ENCODE results near the gene DDX50. TPM values are rescaled to one million over a fixed set of nuclear protein-coding genes. Genes with fewer than 3 reads are reported as not detected.
A peak's percentile ranks its signal among the peaks of the same experiment; 100 is the strongest.

Gene DDX50
- total RNA-seq, 1 experiment from 2014 or later: 33.8 TPM

- Histone ChIP-seq H3K27ac (no peak overlapping the region), H2AFZ (no peak overlapping the region), H3K4me2 (no peak overlapping the region), H3K4me1 (replicated peaks; ENCODE audit: insufficient read depth) (no peaks in the 10 kb centered on the region), H3F3A (ENCODE audit: insufficient read depth, low read depth) (peaks cover 88% of the 10 kb centered on the region), H3K79me2 (ENCODE audit: low read depth) (no peaks in the 10 kb centered on the region), H3K4me3 (no peak overlapping the region), H3K9me2 (ENCODE audit: insufficient read depth) (no peaks in the 10 kb centered on the region), H4K20me1 (ENCODE audit: insufficient read depth) (peaks cover 66% of the 10 kb centered on the region), H3K27me3 (ENCODE audit: insufficient read depth, low read depth) (no peaks in the 10 kb centered on the region), H3K9me3 (ENCODE audit: insufficient read depth, low read depth) (no peaks in the 10 kb centered on the region), H3K36me3 (ENCODE audit: low read depth) (peaks cover 66% of the 10 kb centered on the region)
- intact Hi-C loops (cut with micrococcal nuclease; ENCODE audit: unreplicated experiment): no loop called here
- ChIA-PET CTCF (interaction anchor here (0.5 kb wide), 1 partner anchor 593 kb away, joined by 16 read pairs; no protein-coding TSS in a partner anchor), POLR2A (ENCODE audit: unreplicated experiment) (no interaction called here)
- no peak for DNase-seq
- TF ChIP-seq EZH2 (IDR thresholded peaks at IDR 0.05; ENCODE audit: low read depth): no peak
- peak; percentile 42; the same call in 1 of the 2 replicates for TF ChIP-seq CTCF (conservative IDR thresholded peaks at IDR 0.05)
- BruUV-seq (replicated peaks): no TSS peak
These were observed 80.0 kb downstream of the DDX50 start for GRCh38 chr10:68981074-68981473.

GRCh38 chr10:68982389-68982788, 81.3 kb downstream of the DDX50 start:
- Histone ChIP-seq H3K27ac (no peak overlapping the region), H2AFZ (no peak overlapping the region), H3F3A (ENCODE audit: insufficient read depth, low read depth) (peaks cover 94% of the 10 kb centered on the region), H3K9me2 (ENCODE audit: insufficient read depth) (no peaks in the 10 kb centered on the region), H3K4me2 (no peak overlapping the region), H3K4me3 (no peak overlapping the region), H3K4me1 (replicated peaks; ENCODE audit: insufficient read depth) (no peaks in the 10 kb centered on the region), H3K36me3 (ENCODE audit: low read depth) (peaks cover 56% of the 10 kb centered on the region), H3K27me3 (ENCODE audit: insufficient read depth, low read depth) (no peaks in the 10 kb centered on the region), H3K9me3 (ENCODE audit: insufficient read depth, low read depth) (no peaks in the 10 kb centered on the region), H3K79me2 (ENCODE audit: low read depth) (no peaks in the 10 kb centered on the region), H4K20me1 (ENCODE audit: insufficient read depth) (peaks cover 61% of the 10 kb centered on the region)
- CTCF ChIA-PET: no interaction called here
- DNase-seq: no peak
- intact Hi-C loops (cut with micrococcal nuclease; ENCODE audit: unreplicated experiment): no loop called here
- BruUV-seq (replicated peaks): no TSS peak
- POLR2A ChIA-PET (ENCODE audit: unreplicated experiment): no interaction called here
- TF ChIP-seq CTCF (conservative IDR thresholded peaks at IDR 0.05): no peak

DNA sequence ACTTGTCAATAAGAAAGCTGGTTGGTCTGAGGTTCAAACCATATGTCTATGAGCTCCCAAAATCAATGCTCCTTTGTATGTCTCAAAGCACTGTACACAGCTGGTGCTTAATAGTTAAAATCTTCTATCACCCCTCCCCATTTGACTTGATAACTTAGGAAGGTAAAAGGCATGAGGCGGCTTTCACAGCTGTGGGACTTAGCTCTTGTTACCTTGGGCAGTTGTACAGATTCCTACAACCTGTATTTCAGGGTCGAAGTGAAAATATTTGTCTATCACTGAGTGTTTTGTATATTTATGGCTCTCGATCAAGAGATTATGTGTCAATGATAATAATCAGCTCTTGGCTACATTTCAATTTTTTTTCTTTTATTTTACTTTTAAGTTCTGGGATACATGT, 86.5 kb downstream of the DDX50 start:
- ChIA-PET POLR2A (ENCODE audit: unreplicated experiment) (interaction anchor here (0.5 kb wide), 1 partner anchor 361 kb away, joined by 7 read pairs; no protein-coding TSS in a partner anchor), CTCF (interaction anchor here (0.6 kb wide), 1 partner anchor 168 kb away, joined by 4 read pairs; no protein-coding TSS in a partner anchor)
- intact Hi-C loops (cut with micrococcal nuclease; ENCODE audit: unreplicated experiment): loop anchor here (1.0 to 5.0 kb wide), 3 partner anchors 137 to 420 kb away; partner anchors contain the start of gene VPS26A
- H4K20me1 ChIP-seq (ENCODE audit: insufficient read depth): peaks cover 24% of the 10 kb centered on the region
- peaks cover 19% of the 10 kb centered on the region for H3K4me1 ChIP-seq (replicated peaks; ENCODE audit: insufficient read depth)
- no peaks in the 10 kb centered on the region for H3K9me3 ChIP-seq (ENCODE audit: insufficient read depth, low read depth)
- H3K36me3 ChIP-seq (ENCODE audit: low read depth): peaks cover 20% of the 10 kb centered on the region; the same call in 1 of the 2 replicates
- H3K4me2 ChIP-seq: peak overlapping the region; percentile 76
- no peaks in the 10 kb centered on the region for H3K9me2 ChIP-seq (ENCODE audit: insufficient read depth)
- peaks cover 36% of the 10 kb centered on the region for H3K79me2 ChIP-seq (ENCODE audit: low read depth)
- no peak for TF ChIP-seq CTCF (conservative IDR thresholded peaks at IDR 0.05)
- DNase-seq: no peak
- no peaks in the 10 kb centered on the region for H3K27me3 ChIP-seq (ENCODE audit: insufficient read depth, low read depth)
- no peak overlapping the region for H3K27ac ChIP-seq
- no peak overlapping the region for H2AFZ ChIP-seq
- H3K4me3 ChIP-seq: no peak overlapping the region
- peaks cover 58% of the 10 kb centered on the region for H3F3A ChIP-seq (ENCODE audit: insufficient read depth, low read depth)
- no TSS peak for BruUV-seq (replicated peaks)
